Activated CD4-positive, alpha-beta T cell treated with anti-CD3 and anti-CD28 coated beads, Interleukin-10, Interleukin-2, amounts not matched to agents 100 ng/mL and 50 ng/mL, durations not matched to agents 16 hours and 8 hours (primary cell): ENCODE data around the gene MAP4K2.

Source experiments
- DNase-seq: peaks from one replicate; pipeline ENCODE4 v3.0.0-alpha.2; 2020

The MAP4K2 gene

GRCh38 chr11:64753380-64754123 lies 49.5 kb downstream of the MAP4K2 start:
- no peak for DNase-seq

GRCh38 chr11:64753019-64753379 lies 50.0 kb downstream of the MAP4K2 start:
- DNase-seq: no peak

DNA sequence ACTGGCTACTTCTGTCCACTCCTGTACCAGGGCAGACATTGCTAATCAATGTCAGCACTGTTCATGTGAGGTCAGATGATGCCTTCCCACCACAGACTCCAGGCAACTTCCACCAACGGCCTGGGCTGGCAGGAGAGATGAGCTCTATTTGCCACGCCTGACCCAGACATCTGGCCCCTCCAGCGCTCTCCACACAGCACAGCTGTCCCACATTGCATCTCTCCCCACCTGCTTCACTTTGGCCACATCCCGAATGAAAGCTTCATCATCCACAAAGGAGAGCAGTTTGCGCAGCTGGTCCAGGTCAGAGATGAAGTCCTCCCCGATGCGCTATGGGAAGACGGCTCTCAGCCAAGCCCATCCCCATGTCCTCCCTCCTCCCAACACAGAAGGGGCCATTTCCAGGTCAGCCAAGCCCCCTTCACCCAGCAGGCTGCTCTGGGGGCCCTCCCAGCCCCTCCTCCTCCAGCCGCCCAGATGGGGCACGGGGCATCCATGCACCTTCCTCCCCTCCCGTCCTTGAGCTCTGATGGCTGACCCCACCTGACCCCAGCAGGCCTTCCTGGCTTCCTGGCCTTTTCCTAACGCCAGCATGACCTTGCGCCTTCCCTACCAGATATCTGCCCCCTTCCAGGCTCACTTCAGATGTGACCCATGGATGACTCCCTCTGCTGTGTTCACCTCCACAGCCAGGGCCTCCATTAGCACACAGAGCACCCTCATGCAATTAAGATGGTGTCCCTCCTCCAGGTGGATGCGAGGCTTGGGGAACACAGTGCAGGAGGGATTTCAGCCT lies 50.6 kb downstream of the MAP4K2 start:
- DNase-seq: no peak

DNA sequence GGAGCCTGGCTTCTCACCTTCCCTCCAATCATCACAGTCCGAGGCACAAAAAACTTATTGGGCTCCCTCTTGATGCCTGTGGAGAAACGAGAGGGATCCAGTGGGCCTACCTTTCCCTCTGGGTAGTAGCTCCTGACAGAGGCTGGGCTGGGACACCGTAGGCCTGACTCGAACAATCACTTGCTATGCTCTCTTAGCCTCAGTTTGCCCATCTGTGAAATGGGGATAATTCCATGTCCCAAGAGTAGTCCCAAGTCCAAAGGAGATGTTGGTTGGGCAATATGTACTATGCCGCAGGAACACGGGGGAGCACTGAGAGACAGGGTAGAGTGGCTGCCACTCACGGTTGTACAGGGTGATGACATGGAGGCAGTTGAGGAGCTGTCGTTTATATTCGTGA lies 51.4 kb downstream of the MAP4K2 start:
- DNase-seq: no peak

DNA sequence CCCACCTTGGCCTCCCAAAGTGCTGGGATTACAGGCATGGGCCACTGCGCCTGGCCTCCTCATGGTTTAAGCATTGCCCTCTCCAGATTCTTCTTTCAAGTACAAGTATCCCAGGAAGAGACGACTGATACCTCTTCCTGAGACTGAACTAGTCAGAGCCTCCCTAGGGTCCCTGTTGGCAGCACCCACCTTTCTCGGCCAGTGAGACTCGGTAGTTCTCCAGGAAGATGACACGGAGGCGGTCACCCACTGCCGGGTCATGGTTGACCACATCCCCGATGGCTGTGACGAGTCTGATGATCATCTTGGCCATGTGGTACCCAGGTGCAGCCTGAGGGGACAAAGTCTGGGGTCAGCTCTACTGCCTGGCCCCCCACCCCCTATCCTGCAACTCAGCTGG lies 51.9 kb downstream of the MAP4K2 start:
- DNase-seq: no peak

GRCh38 chr11:64750361-64751054 lies 52.5 kb downstream of the MAP4K2 start:
- no peak for DNase-seq

DNA sequence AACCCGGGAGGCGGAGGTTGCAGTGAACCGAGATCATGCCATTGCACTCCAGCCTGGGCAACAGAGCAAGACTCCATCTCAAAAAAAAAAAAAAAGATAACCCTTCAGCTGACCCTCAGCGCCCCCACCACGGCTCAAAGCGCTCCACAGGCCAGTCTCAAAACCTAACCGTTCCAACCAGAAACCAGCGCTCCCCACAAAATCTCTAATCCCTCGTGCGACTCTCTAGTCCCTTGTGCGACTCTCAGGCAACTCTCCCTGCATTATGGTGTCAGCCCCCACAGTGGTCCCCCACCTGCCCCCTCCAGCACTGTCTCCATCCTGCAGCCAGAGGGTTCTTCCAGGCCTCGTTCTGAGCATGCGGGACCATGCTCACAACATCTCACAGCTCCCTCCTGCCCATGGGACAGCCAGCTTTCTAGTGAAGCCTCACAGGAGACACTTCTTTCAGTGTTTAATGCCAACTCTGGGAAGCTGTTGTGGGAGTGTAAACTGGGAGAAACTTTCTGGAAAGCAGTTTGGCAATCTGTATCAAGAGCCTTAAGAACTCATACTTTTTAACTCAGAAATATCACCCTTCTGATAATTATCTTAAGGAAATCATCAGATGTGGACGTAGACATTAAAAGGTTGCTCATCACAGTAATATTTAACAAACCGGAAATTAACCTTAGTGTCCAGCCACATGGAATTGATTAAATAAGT lies 54.9 kb downstream of the MAP4K2 start:
- no peak for DNase-seq

DNA sequence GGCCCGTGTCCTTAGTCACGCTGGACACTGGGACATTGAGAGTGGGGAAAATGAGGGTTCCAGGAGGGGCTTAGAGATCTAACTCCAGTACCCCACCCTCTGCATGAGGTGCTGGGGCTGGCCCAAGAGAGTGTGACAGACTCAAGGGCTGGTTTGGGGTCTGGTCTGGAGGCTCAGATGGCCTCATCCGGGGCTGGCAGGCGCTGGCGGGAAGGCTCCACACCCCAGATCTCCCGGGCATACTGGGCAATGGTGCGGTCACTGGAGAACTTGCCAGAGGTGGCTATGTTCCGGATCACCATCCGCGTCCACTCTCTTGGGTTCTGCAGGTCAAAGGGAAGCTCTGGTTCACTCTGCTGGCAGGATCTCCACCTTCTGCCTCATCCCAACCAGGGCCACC lies 56.5 kb downstream of the MAP4K2 start:
- DNase-seq: no peak

- DNase-seq: peak; percentile 81
Observed at GRCh38 chr11:64745521-64746328, 57.3 kb downstream of the MAP4K2 start.

- peak; percentile 85 for DNase-seq
Observed at GRCh38 chr11:64745189-64745520, 57.9 kb downstream of the MAP4K2 start.

- DNase-seq: no peak
Observed at GRCh38 chr11:64744544-64745188, 58.3 kb downstream of the MAP4K2 start.

- DNase-seq: peak; percentile 80
Observed at GRCh38 chr11:64743591-64744543, 59.1 kb downstream of the MAP4K2 start, which contains the start of gene RASGRP2. Gene RASGRP2, minus strand, starts transcription at chr11:64744142. Its CDS starts 1,276 bp downstream, at chr11:64742866.

DNA sequence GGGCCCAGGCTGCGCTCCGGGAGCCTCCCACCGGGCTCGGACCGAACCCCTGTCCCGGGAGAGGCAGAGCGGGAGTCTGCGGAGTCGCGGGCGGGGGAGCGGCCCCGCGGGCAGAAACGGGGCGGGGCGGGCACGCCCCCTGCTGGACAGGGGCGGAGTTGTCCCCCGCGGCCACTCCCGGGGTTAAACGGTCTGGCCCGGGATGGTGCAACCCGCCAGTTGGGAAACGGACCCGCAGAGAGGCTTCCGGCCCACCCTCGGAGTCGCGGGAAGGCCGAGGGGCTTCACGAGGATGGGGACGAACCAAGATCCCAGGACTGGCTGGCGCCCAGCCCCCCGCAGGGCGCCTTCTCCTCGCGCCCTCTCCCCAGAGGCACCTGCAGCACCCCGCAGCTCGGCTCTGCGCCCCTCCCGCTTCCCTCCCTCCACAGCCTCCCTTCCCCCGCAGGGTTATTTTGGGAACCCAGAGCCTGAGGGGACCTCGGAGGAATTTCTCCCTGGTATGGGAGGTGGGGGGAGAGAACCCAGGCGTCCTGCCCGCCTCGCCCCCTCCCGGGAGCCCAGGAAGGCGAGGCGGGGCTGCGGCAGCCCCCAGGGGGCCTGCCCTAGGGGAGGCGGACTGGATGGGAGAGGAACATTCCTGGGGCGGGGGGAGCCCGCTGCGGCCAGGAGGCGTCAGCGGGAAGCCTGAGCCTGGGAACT lies 60.0 kb downstream of the MAP4K2 start:
- DNase-seq: peak; percentile 75

DNA sequence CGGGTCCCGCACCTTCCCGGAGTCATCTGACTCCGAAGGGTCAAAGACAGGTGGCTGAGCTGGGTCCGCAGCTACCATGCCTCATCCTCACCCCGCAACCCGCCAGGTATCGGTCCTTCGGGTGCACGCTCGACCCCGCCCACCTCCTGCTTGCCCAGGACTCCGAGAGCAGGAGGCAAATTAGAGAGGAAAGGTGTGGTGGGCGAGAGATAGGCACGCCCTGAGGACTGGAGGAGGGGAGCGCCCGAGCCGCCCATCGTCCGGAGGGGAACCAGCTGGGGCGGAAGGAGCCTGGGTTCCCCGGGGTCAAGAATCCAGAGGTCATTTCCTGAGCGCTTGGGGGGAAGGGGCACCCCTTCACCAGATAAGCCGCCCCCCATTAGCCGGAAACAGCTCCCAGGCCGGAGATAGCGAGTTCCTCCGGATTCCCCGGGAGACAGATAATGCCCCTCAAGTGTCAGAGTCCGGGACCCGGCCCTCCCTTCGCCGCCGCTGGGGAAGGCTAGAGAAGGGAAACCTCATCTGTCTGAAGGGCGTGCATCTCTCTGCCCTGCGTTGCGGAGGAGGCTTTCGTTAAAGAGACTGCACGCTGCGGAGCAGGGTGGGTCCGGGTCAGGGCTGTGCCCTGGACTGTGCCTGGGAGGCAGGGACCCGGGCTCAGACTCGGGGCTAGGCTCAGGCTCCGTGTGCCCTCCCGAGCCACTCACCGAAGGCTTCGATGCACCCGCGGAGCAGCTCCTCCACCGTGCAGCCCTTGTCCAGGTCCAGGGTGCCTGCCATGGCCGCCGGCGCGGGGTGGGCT lies 60.7 kb downstream of the MAP4K2 start:
- DNase-seq: peak; percentile 27

DNA sequence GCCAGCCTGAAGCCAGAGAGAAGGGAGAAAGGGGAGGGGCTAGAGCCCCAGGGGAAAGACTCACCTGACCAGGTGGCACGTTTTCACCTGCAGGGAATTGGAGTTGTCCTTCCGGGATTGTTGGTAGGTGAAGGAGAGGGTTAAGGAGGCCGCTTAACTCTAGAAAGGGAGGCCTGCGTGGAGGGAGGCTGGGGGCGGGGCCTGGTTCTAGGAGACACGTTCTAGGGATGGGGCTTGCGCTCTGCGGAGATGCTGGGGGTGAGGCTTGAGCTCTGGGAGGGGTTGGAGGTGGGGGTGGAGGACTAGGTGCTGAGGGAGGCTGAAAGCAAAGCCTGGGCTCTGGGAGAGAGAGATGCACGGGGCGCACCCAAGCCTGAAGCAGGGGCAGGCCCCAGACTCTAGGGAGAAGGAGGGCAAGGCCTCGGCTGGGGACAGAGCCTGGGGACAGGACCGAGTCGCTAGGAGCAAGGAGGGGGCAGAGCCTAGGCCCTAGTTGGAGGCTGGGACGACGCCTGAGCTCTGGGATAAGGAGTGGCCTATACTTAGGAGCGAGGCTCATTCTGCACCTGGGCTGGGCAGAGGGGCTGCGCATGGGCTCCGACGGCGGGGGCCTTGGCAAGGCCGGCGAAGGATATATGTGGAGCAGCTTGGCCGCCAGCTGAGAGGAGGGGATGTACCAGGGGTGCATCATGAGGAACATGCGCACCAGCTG lies 61.5 kb downstream of the MAP4K2 start:
- DNase-seq: no peak

DNA sequence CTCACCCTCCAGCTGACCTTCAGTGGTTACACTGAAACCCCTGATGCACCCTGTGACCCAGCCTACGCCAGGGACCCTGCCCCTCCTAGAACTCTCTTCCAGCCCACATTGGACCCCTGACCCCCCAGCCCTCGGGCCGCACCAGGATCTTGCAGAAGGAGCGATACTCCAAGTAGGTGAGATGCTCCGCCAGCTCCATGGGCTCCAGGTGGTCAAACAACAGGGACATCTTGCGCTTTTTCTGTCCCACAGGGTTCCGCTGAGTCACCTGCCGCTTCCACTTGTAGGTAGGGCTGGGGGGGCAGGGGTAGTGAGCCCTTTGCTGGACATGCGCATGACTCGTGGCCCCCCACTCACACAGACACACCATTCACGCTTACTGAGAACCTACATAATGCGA lies 63.1 kb downstream of the MAP4K2 start:
- DNase-seq: no peak

DNA sequence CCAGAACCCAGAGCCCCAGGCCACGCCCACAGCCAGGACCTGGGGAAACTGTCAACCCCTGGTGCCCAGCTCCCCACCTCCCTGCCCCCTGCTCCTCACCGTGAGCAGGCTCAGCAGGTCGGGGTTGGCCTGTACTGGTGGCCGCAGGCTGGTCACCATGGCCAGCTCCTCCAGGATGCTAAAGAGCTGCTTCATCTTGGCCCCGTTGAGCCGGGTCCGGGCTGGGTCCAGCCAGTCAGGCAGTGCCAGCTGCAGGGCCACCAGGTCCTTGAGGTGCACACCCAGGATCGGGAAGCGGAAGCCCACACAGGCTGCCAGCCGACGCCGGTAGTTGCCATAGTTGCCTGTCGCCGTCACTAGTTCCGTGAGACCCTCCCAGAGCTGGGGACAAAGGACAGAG lies 66.4 kb downstream of the MAP4K2 start:
- no peak for DNase-seq

DNA sequence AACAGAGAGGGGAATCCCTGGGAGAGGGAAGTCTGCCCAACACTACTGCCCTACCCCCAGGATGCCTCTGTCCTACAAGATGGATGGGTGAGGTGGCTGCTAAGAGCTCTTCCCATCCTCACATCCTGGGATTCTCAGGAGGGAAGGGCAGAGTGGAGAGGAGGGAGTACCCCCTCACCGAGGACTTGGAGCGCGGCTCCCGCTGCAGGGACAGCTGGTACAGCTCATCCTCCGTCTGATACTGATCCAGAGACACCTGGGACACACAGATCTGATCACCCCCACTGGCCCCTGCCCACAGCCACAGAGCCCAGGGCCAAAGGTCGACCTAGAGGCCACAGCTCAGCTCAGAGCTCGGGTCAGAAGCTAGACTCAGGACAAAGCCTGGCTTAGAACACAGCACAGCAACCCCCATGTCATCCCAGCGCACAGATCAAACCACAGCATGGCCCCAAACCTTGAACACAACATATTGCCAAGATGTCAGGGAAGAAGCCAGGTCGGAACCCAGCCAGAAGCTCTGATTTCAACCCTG lies 67.2 kb downstream of the MAP4K2 start:
- DNase-seq: no peak
